ENCODE data around the gene NT5DC1.
A peak's percentile ranks its signal among the peaks of the same experiment; 100 is the strongest.

NT5DC1 gene

GRCh38 chr6:116218172-116218633 is 117.5 kb downstream of the NT5DC1 start:
- H4K20me1 ChIP-seq (ENCODE audit: insufficient read depth, low read length, poor library complexity, severe bottlenecking) = no peaks in the 10 kb centered on the region

GRCh38 chr6:116218866-116219265 is 118.2 kb downstream of the NT5DC1 start:
- no peaks in the 10 kb centered on the region for H3F3A ChIP-seq (ENCODE audit: low read depth)
- no peak overlapping the region for H3K4me3 ChIP-seq (ENCODE audit: low read length, poor library complexity, severe bottlenecking)
- no peaks in the 10 kb centered on the region for H3K79me2 ChIP-seq (ENCODE audit: insufficient read depth, low read length)
- no peak for TF ChIP-seq CTCF (conservative IDR thresholded peaks at IDR 0.05; ENCODE audit: low read length)
- no peak for TF ChIP-seq EZH2phosphoT487 (IDR thresholded peaks at IDR 0.05; ENCODE audit: borderline replicate concordance)
- H3K36me3 ChIP-seq (ENCODE audit: insufficient read depth, low read length) = no peaks in the 10 kb centered on the region; the same call in 1 of the 2 replicates
- no peak overlapping the region for H2AFZ ChIP-seq (ENCODE audit: low read length)
- H3K9me2 ChIP-seq (replicated peaks; ENCODE audit: low read depth, low read length) = no peaks in the 10 kb centered on the region
- no peaks in the 10 kb centered on the region for H3K9me3 ChIP-seq (ENCODE audit: insufficient read depth, low read depth, low read length)
- H4K20me1 ChIP-seq (ENCODE audit: insufficient read depth, low read length, poor library complexity, severe bottlenecking) = no peaks in the 10 kb centered on the region
- no peaks in the 10 kb centered on the region for H3K27me3 ChIP-seq (ENCODE audit: insufficient read depth, low read length, poor library complexity, severe bottlenecking)
- H3K4me1 ChIP-seq (ENCODE audit: insufficient read depth, low read length, poor library complexity, severe bottlenecking) = no peaks in the 10 kb centered on the region
- H3K4me2 ChIP-seq (ENCODE audit: low read depth, low read length, poor library complexity, severe bottlenecking) = no peak overlapping the region
- H3K9ac ChIP-seq (ENCODE audit: low read depth, low read length, poor library complexity, severe bottlenecking) = no peak overlapping the region

More at GRCh38 chr6:116218172-116218633, 117.5 kb downstream of the NT5DC1 start:
- Histone ChIP-seq H3K36me3 (ENCODE audit: insufficient read depth, low read length) (no peaks in the 10 kb centered on the region; the same call in 1 of the 2 replicates), H3K9me3 (ENCODE audit: insufficient read depth, low read depth, low read length) (no peaks in the 10 kb centered on the region), H3F3A (ENCODE audit: low read depth) (no peaks in the 10 kb centered on the region), H3K4me2 (ENCODE audit: low read depth, low read length, poor library complexity, severe bottlenecking) (no peak overlapping the region), H3K9ac (ENCODE audit: low read depth, low read length, poor library complexity, severe bottlenecking) (no peak overlapping the region), H3K4me3 (ENCODE audit: low read length, poor library complexity, severe bottlenecking) (no peak overlapping the region), H3K79me2 (ENCODE audit: insufficient read depth, low read length) (no peaks in the 10 kb centered on the region), H3K4me1 (ENCODE audit: insufficient read depth, low read length, poor library complexity, severe bottlenecking) (no peaks in the 10 kb centered on the region), H3K9me2 (replicated peaks; ENCODE audit: low read depth, low read length) (no peaks in the 10 kb centered on the region), H2AFZ (ENCODE audit: low read length) (no peak overlapping the region), H3K27me3 (ENCODE audit: insufficient read depth, low read length, poor library complexity, severe bottlenecking) (no peaks in the 10 kb centered on the region)
- TF ChIP-seq EZH2phosphoT487 (IDR thresholded peaks at IDR 0.05; ENCODE audit: borderline replicate concordance) = no peak
- TF ChIP-seq CTCF (conservative IDR thresholded peaks at IDR 0.05; ENCODE audit: low read length) = peak; percentile 70

GRCh38 chr6:116221067-116221466 is 120.4 kb downstream of the NT5DC1 start:
- Histone ChIP-seq H3K9me2 (replicated peaks; ENCODE audit: low read depth, low read length) (no peaks in the 10 kb centered on the region), H3K9me3 (ENCODE audit: insufficient read depth, low read depth, low read length) (no peaks in the 10 kb centered on the region), H3K4me1 (ENCODE audit: insufficient read depth, low read length, poor library complexity, severe bottlenecking) (no peaks in the 10 kb centered on the region), H2AFZ (ENCODE audit: low read length) (no peak overlapping the region), H3K27me3 (ENCODE audit: insufficient read depth, low read length, poor library complexity, severe bottlenecking) (no peaks in the 10 kb centered on the region), H3K36me3 (ENCODE audit: insufficient read depth, low read length) (no peaks in the 10 kb centered on the region; the same call in 1 of the 2 replicates), H4K20me1 (ENCODE audit: insufficient read depth, low read length, poor library complexity, severe bottlenecking) (no peaks in the 10 kb centered on the region), H3F3A (ENCODE audit: low read depth) (no peaks in the 10 kb centered on the region), H3K4me3 (ENCODE audit: low read length, poor library complexity, severe bottlenecking) (no peak overlapping the region), H3K4me2 (ENCODE audit: low read depth, low read length, poor library complexity, severe bottlenecking) (no peak overlapping the region), H3K9ac (ENCODE audit: low read depth, low read length, poor library complexity, severe bottlenecking) (no peak overlapping the region), H3K79me2 (ENCODE audit: insufficient read depth, low read length) (no peaks in the 10 kb centered on the region)
- TF ChIP-seq CTCF (conservative IDR thresholded peaks at IDR 0.05; ENCODE audit: low read length) (no peak), EZH2phosphoT487 (IDR thresholded peaks at IDR 0.05; ENCODE audit: borderline replicate concordance) (no peak)

Data from Loucy (cell line).